IPS-20b (cell line): ENCODE results near the gene KATNB1.

Experiments used
- H3K27ac ChIP-seq: one replicate; pipeline ENCODE4 v1.5.1; 2013; ENCODE audit warnings: low read length
- H3K27me3 ChIP-seq: 2 replicates; pipeline ENCODE4 v1.6.1; 2013; ENCODE audit warnings: mild to moderate bottlenecking, low read length, inconsistent platforms; ENCODE audit not compliant: insufficient read depth
- H3K36me3 ChIP-seq: 2 replicates; pipeline ENCODE4 v1.6.1; 2013; ENCODE audit warnings: low read depth, mild to moderate bottlenecking, inconsistent platforms, low read length, moderate library complexity; ENCODE audit not compliant: insufficient read depth
- H3K4me1 ChIP-seq: 2 replicates; pipeline ENCODE4 v1.6.1; 2013; ENCODE audit warnings: mild to moderate bottlenecking, control low read depth, inconsistent platforms, low read length, moderate library complexity; ENCODE audit not compliant: insufficient read depth
- H3K4me3 ChIP-seq: 2 replicates; pipeline ENCODE4 v1.5.1; 2013; ENCODE audit warnings: mild to moderate bottlenecking, low read length, inconsistent platforms
- H3K9ac ChIP-seq: 2 replicates; pipeline ENCODE4 v1.6.1; 2013; ENCODE audit warnings: low read depth, mild to moderate bottlenecking, inconsistent platforms, low read length, moderate library complexity
- H3K9me3 ChIP-seq: 2 replicates; pipeline ENCODE4 v1.6.1; 2013; ENCODE audit warnings: mild to moderate bottlenecking, low read depth, low read length, inconsistent platforms; ENCODE audit not compliant: insufficient read depth

The KATNB1 gene

DNA sequence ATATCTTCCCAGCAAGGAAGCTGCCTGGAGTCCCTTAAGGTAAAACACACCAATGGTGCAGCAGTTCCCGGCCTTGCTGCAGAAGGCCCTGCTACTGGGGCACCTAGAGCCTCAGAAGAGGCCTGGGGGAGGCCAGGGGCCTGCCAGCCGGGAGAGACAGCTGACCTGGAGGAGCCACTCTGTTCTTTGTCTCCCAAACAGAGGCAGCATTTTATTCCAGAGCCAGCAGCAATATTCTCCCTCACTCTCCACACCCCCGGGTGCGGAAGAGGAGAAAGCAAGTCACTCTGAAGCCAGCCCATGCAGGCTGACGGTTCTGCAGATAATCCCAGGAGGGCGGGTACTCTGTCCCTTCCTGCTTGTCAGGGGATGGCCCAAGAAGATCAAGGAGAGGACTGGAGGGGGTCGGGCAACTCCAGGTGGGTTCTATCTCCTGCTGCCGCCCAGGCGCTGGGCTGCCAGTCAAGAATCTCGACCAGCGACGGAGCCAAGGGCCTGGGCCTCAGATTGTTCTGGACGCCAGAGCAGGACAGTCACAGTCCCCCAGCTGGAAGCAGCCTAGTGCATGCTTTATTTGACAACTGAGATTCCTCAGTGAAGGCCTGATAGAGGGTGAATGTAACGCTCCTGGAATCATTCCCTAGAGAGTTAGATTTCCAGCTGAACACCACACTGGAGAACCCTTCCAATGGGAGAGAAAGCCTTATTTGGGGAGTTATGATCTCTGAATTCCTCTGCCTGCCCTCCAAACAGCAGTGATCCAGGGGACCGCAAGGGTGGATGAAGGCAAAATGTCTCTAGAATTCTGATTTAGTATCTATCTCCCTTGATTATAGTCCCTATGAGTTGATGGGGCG lies 67.8 kb downstream of the KATNB1 start:
- Histone ChIP-seq H3K36me3 (no peaks in the 10 kb centered on the region), H3K4me3 (peak overlapping the region; percentile 71; the same call in 1 of the 2 replicates), H3K27ac (no peak overlapping the region), H3K27me3 (peaks cover 34% of the 10 kb centered on the region), H3K4me1 (peaks cover 27% of the 10 kb centered on the region), H3K9ac (peak overlapping the region; percentile 42; the same call in 1 of the 2 replicates), H3K9me3 (no peaks in the 10 kb centered on the region)

- peaks cover 25% of the 10 kb centered on the region for H3K27me3 ChIP-seq
- H3K27ac ChIP-seq, result no peak overlapping the region
- H3K36me3 ChIP-seq, result no peaks in the 10 kb centered on the region
- H3K4me3 ChIP-seq, result no peak overlapping the region
- peaks cover 23% of the 10 kb centered on the region for H3K4me1 ChIP-seq
- H3K9me3 ChIP-seq, result no peaks in the 10 kb centered on the region
- H3K9ac ChIP-seq, result no peak overlapping the region
These were observed 68.7 kb downstream of the KATNB1 start for GRCh38 chr16:57804111-57804837.

DNA sequence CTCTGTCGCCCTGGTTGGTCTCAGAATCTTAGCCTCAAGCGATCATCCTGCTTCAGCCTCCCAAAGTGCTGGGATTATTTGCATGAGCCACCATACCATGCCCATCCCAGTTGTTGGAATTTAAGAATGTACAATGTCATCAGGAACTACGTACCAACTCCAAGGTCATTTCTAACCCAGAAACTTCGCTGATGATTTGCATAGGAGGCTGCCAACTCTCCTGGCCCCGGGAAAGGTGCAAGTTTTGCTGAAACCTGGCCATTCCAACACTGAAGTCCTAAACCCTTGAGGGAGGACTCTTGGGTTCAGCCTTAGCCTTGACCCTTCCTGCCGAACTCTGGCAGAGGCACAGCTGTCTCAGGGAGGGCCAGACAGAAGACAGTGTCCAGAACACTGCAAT lies 69.6 kb downstream of the KATNB1 start:
- Histone ChIP-seq H3K27me3 (peaks cover 18% of the 10 kb centered on the region), H3K36me3 (no peaks in the 10 kb centered on the region), H3K4me1 (peaks cover 27% of the 10 kb centered on the region), H3K9me3 (no peaks in the 10 kb centered on the region), H3K4me3 (no peak overlapping the region), H3K27ac (no peak overlapping the region), H3K9ac (no peak overlapping the region)
